ENCODE data around the gene GCH1.

Gene GCH1

GRCh38 chr14:54838931-54839512, 63.6 kb downstream of the GCH1 start:
- Histone ChIP-seq H3K27me3 (ENCODE audit: insufficient read depth, poor library complexity, severe bottlenecking) (peaks cover 3% of the 10 kb centered on the region), H3K4me3 (replicated peaks; ENCODE audit: insufficient read depth, low read length) (no peak overlapping the region), H3K27ac (replicated peaks) (no peak overlapping the region)
- no peak for DNase-seq (ENCODE audit: low read depth in 1 of 2, low spot score in 1 of 2)
- no peak for TF ChIP-seq CTCF (IDR thresholded peaks at IDR 0.05; ENCODE audit: insufficient read depth, low read length)
- TF ChIP-seq POLR2AphosphoS5 (IDR thresholded peaks at IDR 0.05; ENCODE audit: low read depth) = no peak
- no peak for TF ChIP-seq SPI1 (IDR thresholded peaks at IDR 0.05; ENCODE audit: borderline replicate concordance, low read depth)
- no peak for TF ChIP-seq GABPA (IDR thresholded peaks at IDR 0.05; ENCODE audit: low read depth)
- TF ChIP-seq REST (IDR thresholded peaks at IDR 0.05; ENCODE audit: insufficient replicate concordance, low read depth) = no peak

GRCh38 chr14:54837508-54838149, 65.0 kb downstream of the GCH1 start:
- no peak for DNase-seq (ENCODE audit: low read depth in 1 of 2, low spot score in 1 of 2)
- H3K27me3 ChIP-seq (ENCODE audit: insufficient read depth, poor library complexity, severe bottlenecking) = no peaks in the 10 kb centered on the region
- TF ChIP-seq GABPA (IDR thresholded peaks at IDR 0.05; ENCODE audit: low read depth) (no peak), POLR2AphosphoS5 (IDR thresholded peaks at IDR 0.05; ENCODE audit: low read depth) (no peak), REST (IDR thresholded peaks at IDR 0.05; ENCODE audit: insufficient replicate concordance, low read depth) (no peak), CTCF (IDR thresholded peaks at IDR 0.05; ENCODE audit: insufficient read depth, low read length) (no peak)
- H3K27ac ChIP-seq (replicated peaks) = no peak overlapping the region
- no peak overlapping the region for H3K4me3 ChIP-seq (replicated peaks; ENCODE audit: insufficient read depth, low read length)

GRCh38 chr14:54836231-54836630, 66.4 kb downstream of the GCH1 start:
- TF ChIP-seq POLR2AphosphoS5 (IDR thresholded peaks at IDR 0.05; ENCODE audit: low read depth) (no peak), GABPA (IDR thresholded peaks at IDR 0.05; ENCODE audit: low read depth) (no peak), SPI1 (IDR thresholded peaks at IDR 0.05; ENCODE audit: borderline replicate concordance, low read depth) (no peak), CTCF (IDR thresholded peaks at IDR 0.05; ENCODE audit: insufficient read depth, low read length) (no peak), REST (IDR thresholded peaks at IDR 0.05; ENCODE audit: insufficient replicate concordance, low read depth) (no peak)
- DNase-seq (ENCODE audit: low read depth in 1 of 2, low spot score in 1 of 2) = no peak

More at GRCh38 chr14:54836231-54836630, 66.4 kb downstream of the GCH1 start:
- H3K27ac ChIP-seq (replicated peaks) = no peak overlapping the region
- no peak overlapping the region for H3K4me3 ChIP-seq (replicated peaks; ENCODE audit: insufficient read depth, low read length)
- H3K27me3 ChIP-seq (ENCODE audit: insufficient read depth, poor library complexity, severe bottlenecking) = no peaks in the 10 kb centered on the region

Data from HL-60 (cell line).